Measurements from ENCODE around the gene PRKCH. TPM values are rescaled to one million over a fixed set of nuclear protein-coding genes. Genes with fewer than 3 reads are reported as not detected.

PRKCH gene
- total and polyA plus RNA-seq, 3 experiments from 2014 or later, result 165 to 369 (median 166) TPM

DNA sequence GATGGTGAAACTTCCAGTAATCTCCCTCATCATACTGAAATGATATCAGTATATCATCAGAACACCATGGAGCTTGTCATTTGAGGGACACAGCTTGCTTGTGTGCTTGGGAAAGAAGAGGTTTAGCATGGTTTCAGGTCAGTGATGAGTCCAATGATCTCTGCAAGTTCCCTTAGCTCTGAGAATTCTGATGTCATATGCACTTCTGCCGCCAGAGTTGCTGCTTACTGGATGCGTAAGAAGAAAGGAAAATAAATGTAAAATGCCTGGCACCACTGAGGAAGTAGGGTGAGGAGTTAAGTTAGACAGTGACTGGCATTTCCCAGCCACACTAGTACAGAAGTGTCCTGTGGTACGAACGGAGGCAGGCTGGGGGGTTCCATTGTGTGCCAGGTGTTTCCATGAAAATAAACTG lies 22.6 kb downstream of the PRKCH start:
- peak in 1 of 5 donors; percentile 51 for DNase-seq
- POLR2A ChIA-PET, result interaction anchor here (0.7 to 1.5 kb wide), 4 partner anchors 12 to 59 kb away, joined by 3 to 7 read pairs (median 3); no protein-coding TSS in a partner anchor
- H3K4me3 ChIP-seq (ENCODE audit: low read length), result peak overlapping the region; percentile 45
- H3K36me3 ChIP-seq (ENCODE audit: insufficient read depth, low read length), result no peaks in the 10 kb centered on the region
- H3K4me1 ChIP-seq (ENCODE audit: insufficient read depth, low read length), result peaks cover 94% of the 10 kb centered on the region
- H3K4me3 Mint-ChIP-seq, result peak overlapping the region; percentile 77 to 90 (median 83)
- peaks cover 96 to 97% (median 97%) of the 10 kb centered on the region in 3 donors for H3K4me1 Mint-ChIP-seq
- H3K9me3 ChIP-seq (ENCODE audit: low read length), result no peaks in the 10 kb centered on the region
- CTCF ChIA-PET, result interaction anchor here (0.9 to 2.3 kb wide), 9 partner anchors 9 to 108 kb away, joined by 3 to 7 read pairs (median 3); partner anchors contain the start of gene PRKCH
- H3K27me3 ChIP-seq (ENCODE audit: insufficient read depth, low read length, poor library complexity, severe bottlenecking), result no peaks in the 10 kb centered on the region
- H3K27ac Mint-ChIP-seq, result peak overlapping the region; percentile 96 to 99 (median 98)
- H3K27ac ChIP-seq (ENCODE audit: low read depth, low read length), result peak overlapping the region; percentile 19
- peaks cover 0 to 41% (median 12%) of the 10 kb centered on the region in 3 donors for H3K36me3 Mint-ChIP-seq
- no peaks in the 10 kb centered on the region for H3K9me3 Mint-ChIP-seq
- no peaks in the 10 kb centered on the region for H3K27me3 Mint-ChIP-seq

DNA sequence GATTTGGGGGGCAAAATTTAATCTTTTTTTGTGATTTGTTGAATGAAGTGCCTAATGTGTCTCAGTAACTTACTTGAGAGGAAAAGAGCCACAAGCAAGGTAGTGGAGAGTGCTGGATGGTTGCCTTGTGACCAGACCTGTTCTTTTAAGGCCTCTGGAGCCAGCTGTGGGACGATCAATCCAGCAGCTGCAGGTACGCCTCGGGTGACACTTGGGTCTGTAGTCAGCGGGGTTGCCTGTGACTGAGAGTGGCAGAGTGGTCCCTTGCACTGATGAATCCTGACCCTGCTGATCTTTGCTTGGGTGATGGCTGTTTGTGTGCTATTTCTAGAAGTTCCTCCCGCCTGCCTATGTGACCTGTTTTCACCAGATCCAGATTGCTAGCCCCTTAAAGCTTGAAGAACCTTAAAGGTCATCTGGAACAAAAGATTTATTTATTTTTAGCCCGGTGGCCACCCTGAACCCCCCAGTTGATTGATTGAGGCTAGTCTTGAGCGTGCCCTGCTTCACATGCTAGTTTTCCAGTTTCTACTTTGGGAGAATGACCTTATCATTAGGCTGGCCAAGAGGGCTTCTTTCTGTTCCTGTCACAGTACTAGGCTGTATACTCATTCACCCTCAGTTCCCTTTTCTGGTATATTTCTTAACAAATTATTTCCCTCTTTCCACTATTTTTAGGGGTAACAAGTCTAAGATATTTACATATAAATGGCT lies 23.2 kb downstream of the PRKCH start:
- Histone ChIP-seq H3K27ac (ENCODE audit: low read depth, low read length) (peak overlapping the region; percentile 19), H3K27me3 (ENCODE audit: insufficient read depth, low read length, poor library complexity, severe bottlenecking) (no peaks in the 10 kb centered on the region), H3K36me3 (ENCODE audit: insufficient read depth, low read length) (no peaks in the 10 kb centered on the region), H3K9me3 (ENCODE audit: low read length) (no peaks in the 10 kb centered on the region), H3K4me1 (ENCODE audit: insufficient read depth, low read length) (peaks cover 96% of the 10 kb centered on the region), H3K4me3 (ENCODE audit: low read length) (peak overlapping the region; percentile 45)
- H3K27me3 Mint-ChIP-seq, result no peaks in the 10 kb centered on the region
- H3K9me3 Mint-ChIP-seq, result no peaks in the 10 kb centered on the region
- DNase-seq, result no peak
- ChIA-PET POLR2A (interaction anchor here (0.7 to 1.7 kb wide), 5 partner anchors 12 to 59 kb away, joined by 3 to 7 read pairs (median 3); no protein-coding TSS in a partner anchor), CTCF (interaction anchor here (0.9 to 2.3 kb wide), 8 partner anchors 10 to 108 kb away, joined by 3 to 7 read pairs (median 3); partner anchors contain the start of gene PRKCH)
- peaks cover 0 to 44% (median 12%) of the 10 kb centered on the region in 3 donors for H3K36me3 Mint-ChIP-seq
- H3K27ac Mint-ChIP-seq, result peak overlapping the region; percentile 96 to 99 (median 98)
- H3K4me1 Mint-ChIP-seq, result peaks cover 98 to 100% (median 100%) of the 10 kb centered on the region in 3 donors
- H3K4me3 Mint-ChIP-seq, result peak overlapping the region; percentile 77 to 90 (median 83)

DNA sequence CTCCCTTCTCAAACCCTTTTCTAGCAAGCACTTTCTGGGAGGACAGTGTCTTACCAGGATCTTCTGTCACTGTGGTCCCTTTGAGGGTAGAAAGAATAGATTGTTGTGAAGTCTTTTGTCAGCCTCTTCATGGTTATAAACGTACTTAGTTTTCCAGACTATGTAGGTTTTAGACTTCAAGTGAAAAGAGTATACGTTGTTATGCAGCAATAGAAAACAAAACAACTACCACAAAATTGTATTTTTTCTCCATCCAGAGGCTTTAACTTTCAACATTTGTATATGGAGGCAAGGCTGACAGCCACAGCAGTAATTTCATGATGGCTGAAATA lies 23.7 kb downstream of the PRKCH start:
- no peaks in the 10 kb centered on the region for H3K27me3 ChIP-seq (ENCODE audit: insufficient read depth, low read length, poor library complexity, severe bottlenecking)
- POLR2A ChIA-PET, result interaction anchor here (1.7 kb wide), 1 partner anchor 43 kb away, joined by 4 read pairs; no protein-coding TSS in a partner anchor
- peak overlapping the region; percentile 77 to 90 (median 83) for H3K4me3 Mint-ChIP-seq
- CTCF ChIA-PET, result interaction anchor here (1.5 to 3.1 kb wide), 4 partner anchors 11 to 23 kb away, joined by 3 to 10 read pairs (median 6); partner anchors contain the start of gene PRKCH
- peaks cover 0 to 42% (median 10%) of the 10 kb centered on the region in 3 donors for H3K36me3 Mint-ChIP-seq
- H3K27ac ChIP-seq (ENCODE audit: low read depth, low read length), result peak overlapping the region; percentile 19
- peaks cover 96% of the 10 kb centered on the region for H3K4me1 ChIP-seq (ENCODE audit: insufficient read depth, low read length)
- peak overlapping the region; percentile 45 for H3K4me3 ChIP-seq (ENCODE audit: low read length)
- no peak for DNase-seq
- H3K36me3 ChIP-seq (ENCODE audit: insufficient read depth, low read length), result no peaks in the 10 kb centered on the region
- peaks cover 97 to 100% (median 100%) of the 10 kb centered on the region in 3 donors for H3K4me1 Mint-ChIP-seq
- no peaks in the 10 kb centered on the region for H3K27me3 Mint-ChIP-seq
- H3K9me3 ChIP-seq (ENCODE audit: low read length), result no peaks in the 10 kb centered on the region
- H3K9me3 Mint-ChIP-seq, result no peaks in the 10 kb centered on the region
- H3K27ac Mint-ChIP-seq, result peak overlapping the region; percentile 96 to 99 (median 98)

DNA sequence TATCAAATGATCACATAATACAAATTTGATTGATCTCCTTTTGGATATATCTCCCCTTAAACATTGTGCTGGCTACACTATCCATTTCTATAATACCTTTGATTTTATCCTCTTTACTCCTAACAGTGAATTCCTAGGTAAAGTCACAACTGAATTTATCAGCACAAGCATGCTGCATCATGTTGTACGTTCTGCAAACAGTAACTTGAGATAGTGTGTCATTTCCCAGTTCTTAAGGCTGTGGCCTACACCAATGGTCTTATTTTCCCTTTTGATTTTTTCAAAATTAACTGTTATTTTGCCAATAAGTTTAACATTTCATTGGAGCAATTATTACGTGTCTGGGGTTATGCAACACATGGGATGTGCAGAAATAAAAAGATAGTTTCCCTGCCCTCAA lies 24.8 kb downstream of the PRKCH start:
- peaks cover 0 to 38% (median 6%) of the 10 kb centered on the region in 3 donors for H3K36me3 Mint-ChIP-seq
- H3K9me3 Mint-ChIP-seq, result no peaks in the 10 kb centered on the region
- peaks cover 98% of the 10 kb centered on the region for H3K4me1 ChIP-seq (ENCODE audit: insufficient read depth, low read length)

DNA sequence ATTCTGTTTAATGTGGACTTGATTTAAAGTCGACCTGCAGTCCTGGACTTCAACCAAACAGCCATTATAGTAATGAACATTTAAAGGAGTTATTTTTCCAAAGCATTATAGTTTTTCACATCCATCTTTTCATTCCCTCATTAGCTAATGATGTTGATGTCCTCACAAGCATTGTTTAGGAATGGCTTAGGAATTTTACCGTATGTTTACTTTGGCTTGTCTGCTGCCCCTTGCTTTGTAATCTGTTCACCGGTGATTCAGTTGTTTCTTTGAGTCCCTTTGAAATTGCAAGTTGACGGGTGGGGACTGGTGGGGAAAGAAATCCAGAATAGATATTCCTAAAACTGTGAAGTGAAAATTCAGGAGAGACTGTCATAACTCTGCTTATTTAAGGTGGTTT lies 25.4 kb downstream of the PRKCH start:
- peak overlapping the region; percentile 77 to 90 (median 83) for H3K4me3 Mint-ChIP-seq
- Histone ChIP-seq H3K27ac (ENCODE audit: low read depth, low read length) (no peak overlapping the region), H3K9me3 (ENCODE audit: low read length) (no peaks in the 10 kb centered on the region), H3K36me3 (ENCODE audit: insufficient read depth, low read length) (no peaks in the 10 kb centered on the region), H3K4me3 (ENCODE audit: low read length) (peak overlapping the region; percentile 42), H3K4me1 (ENCODE audit: insufficient read depth, low read length) (peaks cover 98% of the 10 kb centered on the region), H3K27me3 (ENCODE audit: insufficient read depth, low read length, poor library complexity, severe bottlenecking) (no peaks in the 10 kb centered on the region)
- ChIA-PET POLR2A (interaction anchor here (0.6 to 1.5 kb wide), 7 partner anchors 14 to 187 kb away, joined by 3 to 6 read pairs (median 3); partner anchors contain the start of gene PRKCH), CTCF (interaction anchor here (0.8 to 3.1 kb wide), 7 partner anchors 9 to 108 kb away, joined by 3 to 10 read pairs (median 4); no protein-coding TSS in a partner anchor)
- no peaks in the 10 kb centered on the region for H3K27me3 Mint-ChIP-seq
- no peak for DNase-seq
- peak overlapping the region; percentile 96 to 99 (median 97) for H3K27ac Mint-ChIP-seq
- peaks cover 97 to 100% (median 100%) of the 10 kb centered on the region in 3 donors for H3K4me1 Mint-ChIP-seq
- H3K9me3 Mint-ChIP-seq, result no peaks in the 10 kb centered on the region
- peaks cover 0 to 35% (median 6%) of the 10 kb centered on the region in 3 donors for H3K36me3 Mint-ChIP-seq

More for the DNA sequence above, 24.8 kb downstream of the PRKCH start:
- ChIA-PET CTCF (interaction anchor here (0.8 to 3.1 kb wide), 5 partner anchors 10 to 108 kb away, joined by 3 to 10 read pairs (median 4); no protein-coding TSS in a partner anchor), POLR2A (interaction anchor here (0.6 to 1.7 kb wide), 7 partner anchors 23 to 104 kb away, joined by 3 to 5 read pairs (median 4); no protein-coding TSS in a partner anchor)
- peak overlapping the region; percentile 77 to 90 (median 83) for H3K4me3 Mint-ChIP-seq
- no peak for DNase-seq
- Histone ChIP-seq H3K9me3 (ENCODE audit: low read length) (no peaks in the 10 kb centered on the region), H3K27ac (ENCODE audit: low read depth, low read length) (no peak overlapping the region), H3K36me3 (ENCODE audit: insufficient read depth, low read length) (no peaks in the 10 kb centered on the region), H3K27me3 (ENCODE audit: insufficient read depth, low read length, poor library complexity, severe bottlenecking) (no peaks in the 10 kb centered on the region), H3K4me3 (ENCODE audit: low read length) (no peak overlapping the region)
- peaks cover 97 to 100% (median 100%) of the 10 kb centered on the region in 3 donors for H3K4me1 Mint-ChIP-seq
- peak overlapping the region; percentile 96 to 99 (median 97) for H3K27ac Mint-ChIP-seq
- H3K27me3 Mint-ChIP-seq, result no peaks in the 10 kb centered on the region

DNA sequence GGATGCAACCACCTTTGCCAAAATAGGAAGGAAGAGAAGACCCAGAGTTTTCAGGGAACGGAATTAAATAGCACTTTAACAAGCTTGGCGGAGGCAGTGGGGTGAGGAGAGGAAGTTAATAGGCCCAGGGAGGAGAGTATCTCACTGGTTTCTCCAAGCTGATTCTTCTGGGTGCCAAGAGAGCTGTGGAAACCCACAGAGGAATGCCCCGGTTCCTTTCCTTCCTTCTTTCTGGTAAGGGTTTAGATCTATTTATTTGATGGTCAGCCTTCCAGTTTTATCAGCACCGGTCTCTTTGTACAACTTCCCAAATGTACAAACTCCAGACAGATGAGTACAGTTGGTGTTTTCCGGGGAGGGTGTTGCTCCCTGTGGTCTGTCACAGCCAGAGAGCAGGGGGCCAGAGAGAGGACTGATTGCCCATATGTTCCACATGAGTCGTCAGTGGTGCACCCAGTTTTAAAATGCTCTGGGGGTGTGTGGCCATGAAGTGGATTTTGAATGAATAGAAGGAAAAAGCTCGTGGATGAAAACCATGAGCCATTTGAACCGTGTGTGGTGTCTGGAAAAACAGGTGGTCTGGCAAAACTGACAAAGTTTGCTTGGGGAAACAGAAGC lies 26.6 kb downstream of the PRKCH start:
- no peaks in the 10 kb centered on the region for H3K27me3 Mint-ChIP-seq
- H3K9me3 Mint-ChIP-seq, result no peaks in the 10 kb centered on the region
- POLR2A ChIA-PET, result interaction anchor here (0.6 to 1.7 kb wide), 8 partner anchors 9 to 115 kb away, joined by 3 to 15 read pairs (median 4); partner anchors contain the start of gene PRKCH
- H3K4me3 Mint-ChIP-seq, result peak overlapping the region; percentile 77 to 90 (median 83)
- peaks cover 97 to 100% (median 100%) of the 10 kb centered on the region in 3 donors for H3K4me1 Mint-ChIP-seq
- Histone ChIP-seq H3K27me3 (ENCODE audit: insufficient read depth, low read length, poor library complexity, severe bottlenecking) (no peaks in the 10 kb centered on the region), H3K36me3 (ENCODE audit: insufficient read depth, low read length) (no peaks in the 10 kb centered on the region), H3K4me3 (ENCODE audit: low read length) (peak overlapping the region; percentile 42), H3K4me1 (ENCODE audit: insufficient read depth, low read length) (peaks cover 100% of the 10 kb centered on the region), H3K9me3 (ENCODE audit: low read length) (no peaks in the 10 kb centered on the region), H3K27ac (ENCODE audit: low read depth, low read length) (peak overlapping the region; percentile 28)
- CTCF ChIA-PET, result interaction anchor here (1.0 to 3.1 kb wide), 5 partner anchors 10 to 31 kb away, joined by 3 to 10 read pairs (median 5); no protein-coding TSS in a partner anchor
- H3K36me3 Mint-ChIP-seq, result peaks cover 0 to 38% (median 6%) of the 10 kb centered on the region in 3 donors
- peak overlapping the region; percentile 96 to 99 (median 97) for H3K27ac Mint-ChIP-seq
- DNase-seq, result no peak

DNA sequence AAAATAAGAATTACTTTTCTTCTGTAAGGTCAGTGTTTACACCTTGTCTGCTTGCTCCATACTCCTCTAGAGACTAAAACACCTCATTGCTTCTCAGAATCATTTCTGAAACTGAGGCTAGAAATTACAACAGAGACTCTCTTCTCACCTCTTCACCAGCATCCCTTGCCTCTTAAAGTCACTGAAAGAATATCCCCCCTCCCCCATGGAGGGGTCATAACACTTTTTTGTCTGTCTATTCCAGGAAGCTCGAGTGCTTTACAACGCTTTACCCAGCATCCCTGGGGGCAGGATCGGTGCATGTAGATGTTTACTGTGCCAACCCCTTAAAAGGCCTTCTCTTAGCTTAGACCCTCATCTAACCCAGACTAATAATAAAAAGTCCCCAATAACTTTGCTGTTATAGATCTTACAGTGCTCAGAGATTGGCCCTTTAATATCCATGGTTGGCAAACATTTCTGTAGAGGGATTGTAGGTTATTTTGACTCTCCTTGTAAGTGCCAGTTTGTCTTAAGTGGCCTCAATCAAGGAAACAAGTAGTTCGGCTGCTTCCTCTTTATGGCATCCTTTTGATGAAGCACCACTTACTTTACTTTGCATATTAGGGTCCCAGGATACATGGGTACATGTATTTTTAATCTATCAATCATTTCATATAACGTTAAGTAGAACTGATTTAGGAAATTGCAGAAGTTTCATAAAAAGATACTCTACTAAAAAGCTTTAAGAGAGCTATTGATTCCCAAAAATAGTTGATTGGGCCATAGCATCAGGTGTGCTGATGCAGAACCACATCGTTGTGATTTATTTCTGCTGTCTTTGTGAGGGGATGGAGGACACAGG lies 29.3 kb downstream of the PRKCH start:
- POLR2A ChIA-PET, result interaction anchor here (0.6 to 1.9 kb wide), 6 partner anchors 10 to 1129 kb away, joined by 3 to 16 read pairs (median 5); no protein-coding TSS in a partner anchor
- no peaks in the 10 kb centered on the region for H3K27me3 ChIP-seq (ENCODE audit: insufficient read depth, low read length, poor library complexity, severe bottlenecking)
- peaks cover 99% of the 10 kb centered on the region for H3K4me1 ChIP-seq (ENCODE audit: insufficient read depth, low read length)
- H3K4me1 Mint-ChIP-seq, result peaks cover 89 to 100% (median 100%) of the 10 kb centered on the region in 3 donors
- no peaks in the 10 kb centered on the region for H3K36me3 ChIP-seq (ENCODE audit: insufficient read depth, low read length)
- H3K4me3 ChIP-seq (ENCODE audit: low read length), result peak overlapping the region; percentile 30
- H3K9me3 ChIP-seq (ENCODE audit: low read length), result no peaks in the 10 kb centered on the region
- H3K4me3 Mint-ChIP-seq, result peak overlapping the region; percentile 77 to 90 (median 82)
- peak overlapping the region; percentile 8 for H3K27ac ChIP-seq (ENCODE audit: low read depth, low read length)
- H3K9me3 Mint-ChIP-seq, result no peaks in the 10 kb centered on the region
- CTCF ChIA-PET, result interaction anchor here (0.9 to 1.8 kb wide), 4 partner anchors 9 to 18 kb away, joined by 3 to 7 read pairs (median 3); no protein-coding TSS in a partner anchor
- H3K27ac Mint-ChIP-seq, result peak overlapping the region; percentile 96 to 99 (median 97)
- H3K36me3 Mint-ChIP-seq, result peaks cover 0 to 34% (median 6%) of the 10 kb centered on the region in 3 donors
- DNase-seq, result peak in 1 of 5 donors; percentile 49
- H3K27me3 Mint-ChIP-seq, result no peaks in the 10 kb centered on the region
